ENCODE measurements around the gene PNPLA6.

PNPLA6 gene

DNA sequence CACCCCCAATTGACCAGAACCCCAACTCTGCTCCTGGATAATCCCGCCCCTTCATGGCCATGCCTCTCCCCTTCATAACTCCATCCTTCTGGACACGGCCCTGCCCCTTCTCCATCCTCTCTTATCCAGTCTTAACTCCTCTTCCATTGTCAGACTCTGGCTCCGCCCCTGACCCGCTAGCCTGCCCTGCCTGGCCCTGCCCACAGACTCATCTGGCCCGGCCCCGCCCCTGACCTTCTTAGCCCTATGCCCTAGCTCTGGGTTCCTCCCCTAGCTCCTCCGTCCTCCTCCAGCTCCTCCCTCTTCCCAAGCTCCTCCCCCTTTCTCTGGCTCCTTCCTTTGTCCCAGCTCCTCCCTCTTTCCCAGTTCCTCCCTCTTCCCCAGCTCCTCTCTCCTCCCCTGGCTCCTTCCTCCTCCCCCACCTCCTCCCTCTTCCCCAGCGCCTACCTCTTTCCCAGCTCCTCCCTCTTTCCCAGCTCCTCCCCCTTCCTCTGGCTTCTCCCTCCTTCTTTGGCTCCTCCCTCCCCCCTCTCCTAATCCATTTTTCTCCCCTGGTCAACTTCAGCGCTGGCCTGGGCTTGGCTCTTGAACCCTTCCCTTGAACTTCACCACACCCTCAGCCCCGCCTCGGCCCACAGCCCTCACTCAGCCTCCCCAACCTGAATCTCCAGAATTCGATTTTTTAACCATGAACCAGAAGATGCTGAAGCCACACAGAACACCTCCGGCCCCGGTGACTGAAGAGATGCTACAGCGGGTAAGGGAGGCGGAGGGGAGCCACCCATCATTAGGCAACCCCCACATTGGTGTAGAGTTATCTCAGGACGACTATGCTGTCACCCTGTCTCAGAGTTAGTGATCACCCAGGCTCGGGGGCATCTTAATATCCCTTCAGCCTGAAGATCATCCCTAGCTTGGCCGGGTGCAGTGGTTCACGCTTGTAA, 28.9 kb upstream of the PNPLA6 start:
- H3K9me3 Mint-ChIP-seq = no peaks in the 10 kb centered on the region
- H3K36me3 Mint-ChIP-seq (ENCODE audit: low read depth) = no peaks in the 10 kb centered on the region
- peak; percentile 55 for DNase-seq
- no peak overlapping the region for H3K27ac Mint-ChIP-seq
- peaks cover 64% of the 10 kb centered on the region for H3K27me3 Mint-ChIP-seq
- peaks cover 11% of the 10 kb centered on the region for H3K4me1 Mint-ChIP-seq (ENCODE audit: low read depth)
- no peak overlapping the region for H3K4me3 Mint-ChIP-seq

DNA sequence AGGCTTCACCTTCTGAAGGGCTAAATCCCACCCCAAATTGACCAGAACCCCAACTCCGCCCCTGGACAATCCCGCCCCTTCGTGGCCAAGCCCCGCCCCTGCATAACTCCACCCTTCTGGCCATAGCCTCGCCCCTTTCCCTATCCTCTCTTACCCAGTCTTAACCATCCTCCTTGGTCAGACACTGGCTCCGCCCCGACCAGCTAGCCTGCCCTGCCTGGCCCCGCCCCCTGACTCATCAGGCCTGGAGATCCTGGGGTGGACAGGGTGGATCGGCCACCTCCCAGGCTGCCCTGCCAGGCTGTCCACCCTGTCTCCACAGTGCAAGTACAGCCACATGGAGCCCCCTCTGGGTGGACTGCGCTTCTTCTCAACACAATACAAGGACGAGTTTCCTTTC, 27.6 kb upstream of the PNPLA6 start:
- no peak overlapping the region for H3K4me3 Mint-ChIP-seq
- H3K27ac Mint-ChIP-seq = no peak overlapping the region
- H3K27me3 Mint-ChIP-seq = peaks cover 57% of the 10 kb centered on the region
- no peaks in the 10 kb centered on the region for H3K9me3 Mint-ChIP-seq
- no peaks in the 10 kb centered on the region for H3K36me3 Mint-ChIP-seq (ENCODE audit: low read depth)
- H3K4me1 Mint-ChIP-seq (ENCODE audit: low read depth) = peaks cover 11% of the 10 kb centered on the region
- no peak for DNase-seq

DNA sequence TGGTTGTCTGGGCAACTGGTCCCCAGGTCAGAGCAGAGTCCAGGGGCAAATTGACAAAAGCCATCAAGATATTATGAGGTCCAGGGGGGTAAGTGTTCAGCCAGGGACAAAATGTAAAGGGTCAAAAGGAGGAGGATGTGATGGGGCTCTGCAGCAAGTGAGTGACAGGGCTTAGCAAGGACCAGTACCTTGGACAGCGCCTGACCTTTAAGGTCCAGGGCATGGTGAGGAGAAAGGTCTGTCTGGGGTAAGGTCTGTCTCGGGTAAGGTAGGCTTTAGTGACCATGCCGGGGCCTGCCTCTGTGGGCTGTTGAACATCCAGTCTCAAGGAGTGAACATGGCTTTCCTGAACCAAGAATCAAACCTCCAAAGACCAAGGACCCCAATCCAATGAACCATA, 25.9 kb upstream of the PNPLA6 start:
- no peak for DNase-seq
- Mint-ChIP-seq H3K4me3 (no peak overlapping the region), H3K27me3 (peaks cover 55% of the 10 kb centered on the region), H3K27ac (no peak overlapping the region), H3K4me1 (ENCODE audit: low read depth) (peaks cover 11% of the 10 kb centered on the region), H3K36me3 (ENCODE audit: low read depth) (no peaks in the 10 kb centered on the region), H3K9me3 (no peaks in the 10 kb centered on the region)

DNA sequence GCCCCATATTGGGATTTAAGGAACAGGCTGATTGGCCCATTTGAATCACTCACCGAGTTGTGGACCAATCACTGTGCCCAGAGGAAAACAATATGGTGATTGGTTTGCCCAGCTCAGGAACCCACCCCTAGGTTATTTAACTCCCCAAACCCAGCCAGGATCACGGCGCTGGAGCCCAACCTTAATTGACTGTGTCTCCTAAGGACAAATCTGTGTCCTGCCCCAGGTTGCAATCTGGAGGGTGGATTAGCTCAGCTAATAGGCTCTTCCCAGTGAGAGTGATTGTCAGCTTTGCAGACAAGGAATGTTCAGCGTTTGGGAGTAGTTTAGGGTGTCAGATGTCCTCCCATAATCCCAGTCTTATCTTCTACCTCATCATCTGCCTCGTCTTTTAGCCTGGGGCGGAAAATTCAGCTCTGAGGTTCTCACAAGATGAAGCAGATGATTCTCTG, 23.1 kb upstream of the PNPLA6 start:
- no peaks in the 10 kb centered on the region for H3K36me3 Mint-ChIP-seq (ENCODE audit: low read depth)
- H3K4me1 Mint-ChIP-seq (ENCODE audit: low read depth) = peaks cover 11% of the 10 kb centered on the region
- H3K27ac Mint-ChIP-seq = no peak overlapping the region
- DNase-seq = no peak
- H3K27me3 Mint-ChIP-seq = peaks cover 49% of the 10 kb centered on the region
- H3K9me3 Mint-ChIP-seq = no peaks in the 10 kb centered on the region
- no peak overlapping the region for H3K4me3 Mint-ChIP-seq

DNA sequence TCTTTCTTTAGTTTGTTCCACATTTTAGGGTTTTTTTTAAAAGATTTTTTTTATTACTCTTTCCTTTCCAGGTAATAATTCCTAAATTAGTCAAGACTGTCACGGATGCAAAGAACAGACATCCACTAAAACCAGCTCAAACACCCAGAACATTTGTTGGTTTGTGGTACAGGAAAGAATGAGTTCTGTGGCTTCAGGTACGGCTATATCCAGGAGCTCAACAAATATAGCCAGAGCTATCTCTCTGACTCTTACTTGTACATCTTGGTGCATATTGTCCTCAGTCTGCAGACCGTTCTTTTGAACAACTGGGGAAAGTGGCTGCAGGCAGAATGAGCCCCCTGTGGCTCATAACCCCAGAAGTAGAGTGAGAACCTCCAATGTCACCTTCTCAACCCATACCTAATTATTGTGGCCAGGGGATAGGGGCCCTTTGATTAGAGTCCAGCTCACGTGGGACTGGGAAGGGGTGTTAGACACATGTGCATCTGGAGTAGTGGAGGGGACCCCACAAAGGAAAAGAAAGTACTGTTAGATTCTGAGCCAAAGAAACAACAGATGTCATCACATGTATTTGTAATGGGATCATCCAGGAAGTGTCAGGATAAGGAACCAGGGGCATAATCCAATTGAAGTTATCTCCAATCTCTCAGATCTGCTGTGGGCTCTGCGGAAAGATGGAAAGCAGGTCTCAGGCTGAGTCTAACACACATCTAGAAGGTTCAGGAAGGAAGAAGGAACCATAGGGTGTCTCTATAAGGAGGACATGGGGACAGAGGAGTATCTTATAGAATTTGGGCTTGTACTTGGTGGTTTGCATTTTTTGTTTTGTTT, 21.5 kb upstream of the PNPLA6 start:
- no peak for DNase-seq
- H3K27me3 Mint-ChIP-seq = peaks cover 41% of the 10 kb centered on the region
- H3K4me3 Mint-ChIP-seq = no peak overlapping the region
- no peak overlapping the region for H3K27ac Mint-ChIP-seq
- no peaks in the 10 kb centered on the region for H3K9me3 Mint-ChIP-seq
- H3K36me3 Mint-ChIP-seq (ENCODE audit: low read depth) = no peaks in the 10 kb centered on the region
- H3K4me1 Mint-ChIP-seq (ENCODE audit: low read depth) = peaks cover 11% of the 10 kb centered on the region

DNA sequence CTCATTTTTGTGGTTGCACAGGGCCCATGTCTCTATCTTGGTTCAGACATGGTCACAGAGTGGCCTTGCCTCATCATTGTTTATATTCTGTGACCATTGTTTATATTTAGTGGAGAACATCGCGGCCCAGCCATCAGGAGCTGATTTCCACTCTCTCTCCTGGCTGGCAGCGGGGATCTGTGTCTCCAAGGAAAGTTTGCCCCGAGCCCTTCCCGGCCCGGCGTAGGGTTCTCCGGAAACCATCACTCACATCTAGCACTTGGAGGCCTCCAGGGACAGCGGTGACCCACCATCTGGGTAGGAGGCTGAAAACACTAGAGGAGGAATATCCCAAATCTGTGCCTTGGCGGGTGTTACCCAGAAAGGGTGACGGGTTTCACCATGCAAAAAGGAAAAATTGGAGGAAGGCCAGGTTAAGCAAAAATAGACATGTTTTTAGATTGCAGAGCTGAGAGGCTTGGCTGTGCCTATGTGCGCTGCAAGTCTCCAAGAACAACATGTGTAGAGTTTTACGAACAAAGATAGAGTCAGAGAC, 20.3 kb upstream of the PNPLA6 start:
- DNase-seq = no peak
- Mint-ChIP-seq H3K4me1 (ENCODE audit: low read depth) (peaks cover 11% of the 10 kb centered on the region), H3K36me3 (ENCODE audit: low read depth) (no peaks in the 10 kb centered on the region), H3K27me3 (peaks cover 36% of the 10 kb centered on the region), H3K4me3 (peak overlapping the region; percentile 68), H3K27ac (peak overlapping the region; percentile 45), H3K9me3 (no peaks in the 10 kb centered on the region)

DNA sequence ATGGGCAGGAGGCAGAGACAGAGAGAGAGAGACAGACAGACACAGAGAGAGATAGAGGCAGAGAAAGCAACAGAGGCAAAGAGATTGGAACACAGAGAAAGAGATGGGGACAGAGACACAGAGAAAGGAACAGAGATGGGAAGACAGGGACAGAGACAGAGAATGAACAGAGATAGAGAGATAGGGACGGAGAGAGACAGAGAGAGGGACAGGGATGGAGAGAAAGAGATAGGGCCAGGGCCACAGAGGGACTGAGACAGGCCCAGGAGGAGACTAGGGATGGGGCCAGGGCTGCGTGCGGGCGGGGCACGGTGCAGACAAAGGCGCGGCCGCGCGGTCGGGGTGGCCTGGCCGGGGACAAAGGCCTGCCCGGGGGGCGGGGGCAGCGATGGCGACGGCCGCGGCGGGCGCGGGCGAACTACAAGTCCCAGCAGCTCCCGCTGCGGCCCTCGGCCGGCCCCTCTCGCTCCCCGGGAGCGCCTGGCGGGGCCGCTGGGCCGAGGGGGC, 19.8 kb upstream of the PNPLA6 start, which contains the start of gene ZNF358:
ZNF358 (plus strand) TSS at position 459 of the 507 bp plus-strand sequence. CDS start 3,140 bp downstream, outside the sequence.
- H3K9me3 Mint-ChIP-seq = no peaks in the 10 kb centered on the region
- DNase-seq = peak; percentile 64
- peaks cover 11% of the 10 kb centered on the region for H3K4me1 Mint-ChIP-seq (ENCODE audit: low read depth)
- peaks cover 36% of the 10 kb centered on the region for H3K27me3 Mint-ChIP-seq
- H3K27ac Mint-ChIP-seq = peak within 1 kb of the TSS; percentile 45
- no peaks in the 10 kb centered on the region for H3K36me3 Mint-ChIP-seq (ENCODE audit: low read depth)
- H3K4me3 Mint-ChIP-seq = peak within 1 kb of the TSS; percentile 72

DNA sequence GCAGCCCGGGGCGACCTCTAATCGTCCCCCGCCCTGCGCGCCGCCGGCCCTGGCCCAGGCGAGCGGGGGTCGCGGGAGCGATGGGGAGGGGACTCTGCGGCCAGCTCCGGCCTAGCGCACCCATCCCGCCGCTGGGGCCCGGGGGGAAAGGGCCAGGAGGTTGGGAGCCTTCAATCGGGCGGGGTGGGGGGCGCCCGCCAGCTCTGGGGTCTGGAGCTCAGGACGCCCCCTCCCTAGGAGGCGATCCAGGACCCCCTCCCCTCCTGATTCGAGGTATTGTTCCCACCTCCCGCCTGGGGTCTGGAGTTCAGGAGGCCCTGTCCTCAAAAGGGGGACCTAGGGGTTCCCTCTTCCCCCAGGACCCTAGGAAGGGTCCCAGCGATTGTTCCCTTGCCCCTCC, 19.2 kb upstream of the PNPLA6 start:
- Mint-ChIP-seq H3K4me3 (peak overlapping the region; percentile 72), H3K27me3 (peaks cover 34% of the 10 kb centered on the region), H3K9me3 (no peaks in the 10 kb centered on the region), H3K36me3 (ENCODE audit: low read depth) (no peaks in the 10 kb centered on the region), H3K27ac (no peak overlapping the region), H3K4me1 (ENCODE audit: low read depth) (peaks cover 11% of the 10 kb centered on the region)
- DNase-seq = no peak

DNA sequence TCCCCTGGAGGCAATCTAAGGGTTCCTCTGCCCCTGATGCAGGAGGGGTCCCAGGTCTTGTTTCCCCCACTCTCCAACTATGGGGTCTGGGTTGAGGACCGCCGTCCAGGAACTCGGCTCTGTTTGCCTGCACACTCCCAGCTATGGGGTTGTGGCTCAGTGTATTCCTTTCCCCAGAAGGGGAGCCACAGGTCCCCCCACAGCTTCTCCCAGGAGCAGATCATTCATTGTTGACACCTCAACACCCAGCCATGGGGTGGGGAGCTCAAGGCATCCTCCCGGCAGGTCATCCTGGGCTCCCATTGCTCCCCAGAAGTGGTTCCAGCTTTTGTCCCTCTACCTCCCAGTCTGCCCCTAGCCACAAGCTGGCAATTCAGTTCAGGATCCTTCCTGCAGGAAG, 18.6 kb upstream of the PNPLA6 start:
- H3K27me3 Mint-ChIP-seq = peaks cover 33% of the 10 kb centered on the region
- H3K36me3 Mint-ChIP-seq (ENCODE audit: low read depth) = no peaks in the 10 kb centered on the region
- peaks cover 12% of the 10 kb centered on the region for H3K4me1 Mint-ChIP-seq (ENCODE audit: low read depth)
- H3K9me3 Mint-ChIP-seq = no peaks in the 10 kb centered on the region
- no peak for DNase-seq
- peak overlapping the region; percentile 44 for H3K27ac Mint-ChIP-seq
- H3K4me3 Mint-ChIP-seq = peak overlapping the region; percentile 72

DNA sequence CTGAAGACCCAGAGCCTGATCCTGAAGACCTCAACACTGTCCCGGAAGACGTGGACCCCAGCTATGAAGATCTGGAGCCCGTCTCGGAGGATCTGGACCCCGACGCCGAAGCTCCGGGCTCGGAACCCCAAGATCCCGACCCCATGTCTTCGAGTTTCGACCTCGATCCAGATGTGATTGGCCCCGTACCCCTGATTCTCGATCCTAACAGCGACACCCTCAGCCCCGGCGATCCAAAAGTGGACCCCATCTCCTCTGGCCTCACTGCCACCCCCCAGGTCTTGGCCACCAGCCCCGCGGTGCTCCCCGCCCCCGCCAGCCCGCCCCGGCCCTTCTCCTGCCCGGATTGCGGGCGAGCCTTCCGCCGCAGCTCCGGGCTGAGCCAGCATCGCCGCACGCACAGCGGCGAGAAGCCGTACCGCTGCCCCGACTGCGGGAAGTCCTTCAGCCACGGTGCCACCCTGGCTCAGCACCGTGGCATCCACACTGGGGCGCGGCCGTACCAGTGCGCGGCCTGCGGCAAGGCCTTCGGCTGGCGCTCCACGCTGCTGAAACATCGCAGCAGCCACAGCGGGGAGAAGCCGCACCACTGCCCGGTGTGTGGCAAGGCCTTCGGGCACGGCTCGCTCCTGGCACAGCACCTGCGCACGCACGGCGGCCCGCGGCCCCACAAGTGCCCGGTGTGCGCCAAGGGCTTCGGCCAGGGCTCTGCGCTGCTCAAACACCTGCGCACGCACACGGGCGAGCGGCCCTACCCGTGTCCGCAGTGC, 16.0 kb upstream of the PNPLA6 start:
- peaks cover 18% of the 10 kb centered on the region for H3K27me3 Mint-ChIP-seq
- H3K4me3 Mint-ChIP-seq = no peak overlapping the region
- DNase-seq = no peak
- no peak overlapping the region for H3K27ac Mint-ChIP-seq
- no peaks in the 10 kb centered on the region for H3K9me3 Mint-ChIP-seq
- no peaks in the 10 kb centered on the region for H3K36me3 Mint-ChIP-seq (ENCODE audit: low read depth)
- peaks cover 21% of the 10 kb centered on the region for H3K4me1 Mint-ChIP-seq (ENCODE audit: low read depth)

DNA sequence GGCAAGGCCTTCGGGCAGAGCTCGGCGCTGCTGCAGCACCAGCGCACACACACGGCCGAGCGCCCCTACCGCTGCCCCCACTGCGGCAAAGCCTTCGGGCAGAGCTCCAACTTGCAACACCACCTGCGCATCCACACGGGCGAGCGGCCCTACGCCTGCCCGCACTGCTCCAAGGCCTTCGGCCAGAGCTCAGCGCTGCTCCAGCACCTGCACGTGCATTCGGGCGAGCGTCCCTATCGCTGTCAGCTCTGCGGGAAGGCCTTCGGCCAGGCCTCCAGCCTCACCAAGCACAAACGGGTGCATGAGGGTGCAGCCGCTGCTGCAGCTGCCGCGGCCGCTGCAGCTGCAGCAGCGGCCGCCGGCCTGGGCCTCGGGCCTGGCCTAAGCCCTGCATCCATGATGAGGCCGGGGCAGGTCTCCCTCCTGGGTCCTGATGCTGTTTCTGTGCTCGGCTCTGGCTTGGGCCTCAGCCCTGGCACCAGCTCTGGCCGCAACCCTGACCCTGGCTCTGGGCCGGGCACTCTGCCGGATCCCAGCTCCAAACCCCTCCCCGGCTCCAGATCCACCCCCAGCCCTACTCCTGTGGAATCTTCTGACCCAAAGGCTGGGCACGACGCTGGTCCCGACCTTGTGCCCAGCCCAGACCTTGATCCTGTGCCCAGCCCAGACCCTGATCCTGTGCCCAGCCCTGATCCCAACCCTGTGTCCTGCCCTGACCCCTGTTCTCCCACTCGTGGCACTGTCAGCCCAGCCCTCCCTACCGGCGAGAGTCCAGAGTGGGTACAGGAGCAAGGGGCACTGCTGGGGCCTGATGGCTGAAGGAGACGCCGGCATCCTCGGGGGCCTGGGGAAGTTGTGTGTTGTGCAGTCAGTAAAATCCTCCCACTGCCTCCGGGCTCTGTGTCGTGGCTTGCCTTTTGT, 15.1 kb upstream of the PNPLA6 start:
- peaks cover 7% of the 10 kb centered on the region for H3K36me3 Mint-ChIP-seq (ENCODE audit: low read depth)
- H3K27me3 Mint-ChIP-seq = peaks cover 12% of the 10 kb centered on the region
- no peak overlapping the region for H3K4me3 Mint-ChIP-seq
- H3K27ac Mint-ChIP-seq = no peak overlapping the region
- H3K9me3 Mint-ChIP-seq = no peaks in the 10 kb centered on the region
- DNase-seq = no peak
- peaks cover 20% of the 10 kb centered on the region for H3K4me1 Mint-ChIP-seq (ENCODE audit: low read depth)

DNA sequence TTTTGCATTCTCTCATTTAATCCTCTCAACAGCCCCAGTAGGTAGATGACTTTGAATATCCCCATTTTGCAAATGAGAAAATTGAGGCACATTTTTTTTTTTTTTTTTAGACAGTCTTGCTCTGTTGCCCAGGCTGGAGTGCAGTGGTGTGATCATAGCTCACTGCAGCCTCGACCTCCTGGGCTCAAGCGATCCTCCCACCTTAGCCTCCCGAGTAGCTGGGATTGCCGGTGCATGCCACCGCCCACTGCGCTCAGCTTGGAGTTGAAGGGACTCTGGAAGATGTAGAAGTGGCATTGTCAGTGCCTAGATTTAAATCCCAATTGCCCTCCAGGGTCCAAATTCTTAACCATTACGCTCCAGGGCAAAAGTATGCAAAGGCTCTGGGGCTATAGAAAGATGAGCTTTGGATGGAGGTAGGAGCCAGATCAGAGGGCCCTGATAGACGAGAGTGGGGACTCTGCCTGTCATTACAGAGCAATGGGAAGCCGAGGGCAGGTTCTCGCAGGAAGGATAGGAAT, 13.9 kb upstream of the PNPLA6 start:
- peaks cover 16% of the 10 kb centered on the region for H3K36me3 Mint-ChIP-seq (ENCODE audit: low read depth)
- peaks cover 15% of the 10 kb centered on the region for H3K4me1 Mint-ChIP-seq (ENCODE audit: low read depth)
- DNase-seq = no peak
- H3K27ac Mint-ChIP-seq = peak overlapping the region; percentile 60
- H3K9me3 Mint-ChIP-seq = no peaks in the 10 kb centered on the region
- peaks cover 9% of the 10 kb centered on the region for H3K27me3 Mint-ChIP-seq
- H3K4me3 Mint-ChIP-seq = peak overlapping the region; percentile 78

Data from activated T-cell treated with anti-CD3 and anti-CD28 coated beads, Interleukin-2, amount 50 U/mL, for 24 hours (primary cell).